K562 (cell line): Measurements from ENCODE around the gene TM9SF3. TPM values are rescaled to one million over a fixed set of nuclear protein-coding genes. Genes with fewer than 3 reads are reported as not detected.

ENCODE experiments used
- ATAC-seq: fragments of 200-7000 bp; cut with Tn5 transposase; 3 replicates; pipeline ENCODE4 v1.9.1; 2020; ENCODE audit warnings: moderate library complexity
- BruUV-seq: library from RNA; stranded (reverse); fragments of 400-500 nt; replicated peaks from 2 replicates; lab custom pipeline; 2021; lab: Mats Ljungman, UMichigan
- CTCF ChIA-PET: fragments of 300-600 bp; formaldehyde crosslinking; extraction: SDS; loops from one replicate; lab custom pipeline; 2021; ENCODE audit warnings: low intra/inter-chr PET ratio; lab: Yijun Ruan, JAX
- POLR2A ChIA-PET: fragments of 300-600, 350-650 bp; sonication (Branson Sonifier 250); formaldehyde crosslinking; extraction: SDS; loops from one replicate; lab custom pipeline; 2021; ENCODE audit warnings: antibody characterized with exemption, inconsistent platforms; lab: Yijun Ruan, JAX
- DNase-seq, 4 experiments: peaks; one replicate each; pipeline versions ENCODE4 v3.0.0 to v3.0.0-alpha.2; 2011 to 2018; ENCODE audit warnings: low spot score in 3 of 4, mixed read lengths in 3 of 4; ENCODE audit errors: extremely low read depth in 1 of 4
- FAIRE-seq: peaks from 2 replicates; lab custom pipeline; 2011; peaks lifted over from hg19 to GRCh38; lab: Jason Lieb, UNC
- H2AFZ ChIP-seq: 2 replicates; pipeline ENCODE4 v1.6.0; 2011; ENCODE audit warnings: low read depth, low read length, control low read depth, inconsistent platforms
- H3K27ac ChIP-seq: fragments of 200-600 bp; 3 replicates; pipeline ENCODE4 v1.8.0; 2011; ENCODE audit warnings: low read depth, mild to moderate bottlenecking, control low read depth, inconsistent platforms, low read length, moderate library complexity, mixed read lengths; ENCODE audit errors: extremely low read depth
- H3K27me3 ChIP-seq, 2 experiments: fragments of 300-600 bp in 1 of 2; 2 replicates in 1 of 2; 3 replicates in 1 of 2; pipeline versions ENCODE4 v1.6.0 to v1.8.0; 2011; ENCODE audit warnings: inconsistent platforms in 2 of 2, low read length in 2 of 2, mild to moderate bottlenecking in 1 of 2, mixed read lengths in 1 of 2, moderate library complexity in 1 of 2; ENCODE audit not compliant: control insufficient read depth in 2 of 2, insufficient read depth in 2 of 2
- H3K36me3 ChIP-seq: fragments of 300-600 bp; 3 replicates; pipeline ENCODE4 v1.8.0; 2011; ENCODE audit warnings: mild to moderate bottlenecking, low read length, inconsistent platforms; ENCODE audit not compliant: control insufficient read depth, insufficient read depth
- H3K4me1 ChIP-seq, 2 experiments: fragments of 200-600 bp in 1 of 2; replicated peaks in 1 of 2; 2 replicates in 1 of 2; 3 replicates in 1 of 2; pipeline versions ENCODE4 v1.5.1 to v1.8.0; 2011; ENCODE audit warnings: inconsistent platforms in 2 of 2, low read length in 2 of 2, mild to moderate bottlenecking in 1 of 2, mixed read lengths in 1 of 2, moderate library complexity in 1 of 2; ENCODE audit not compliant: control insufficient read depth in 2 of 2, insufficient read depth in 2 of 2
- H3K4me2 ChIP-seq: 2 replicates; pipeline ENCODE4 v1.6.1; 2011; ENCODE audit warnings: low read length, control low read depth, inconsistent platforms, mixed read lengths; ENCODE audit not compliant: insufficient read depth
- H3K4me3 ChIP-seq: fragments of 200-600 bp; sonication (generic), shearing (Covaris generic); 2 replicates; pipeline ENCODE4 v1.5.1; 2016; ENCODE audit warnings: control low read depth, inconsistent platforms
- H3K79me2 ChIP-seq: fragments of 200-600 bp; 3 replicates; pipeline ENCODE4 v1.8.0; 2011; ENCODE audit warnings: low read length, inconsistent platforms; ENCODE audit not compliant: control insufficient read depth, insufficient read depth
- H3K9ac ChIP-seq, 2 experiments: 2 replicates each; pipeline versions ENCODE4 v1.6.0 to v1.6.1; 2011; ENCODE audit warnings: low read depth in 2 of 2, low read length in 2 of 2, control low read depth in 1 of 2, inconsistent platforms in 1 of 2, mild to moderate bottlenecking in 1 of 2, mixed read lengths in 1 of 2; ENCODE audit not compliant: insufficient read depth in 1 of 2
- H3K9me1 ChIP-seq: one replicate; pipeline ENCODE4 v1.6.0; 2011; ENCODE audit warnings: inconsistent platforms, mild to moderate bottlenecking, low read length, moderate library complexity; ENCODE audit not compliant: control insufficient read depth, insufficient read depth
- H3K9me3 ChIP-seq: replicated peaks from 2 replicates; pipeline ENCODE4 v1.5.1; 2011; ENCODE audit warnings: low read depth, low read length, inconsistent platforms; ENCODE audit not compliant: control insufficient read depth, insufficient read depth
- H4K20me1 ChIP-seq: replicated peaks from 2 replicates; pipeline ENCODE4 v1.6.1; 2011; ENCODE audit warnings: low read length, inconsistent platforms, mixed read lengths; ENCODE audit not compliant: control insufficient read depth, insufficient read depth
- BDP1 ChIP-seq: IDR thresholded peaks from 3 replicates; pipeline ENCODE4 v1.6.1; 2011; ENCODE audit not compliant: insufficient read length, insufficient read depth
- CBX1 ChIP-seq: sonication (generic); IDR thresholded peaks from 2 replicates; pipeline ENCODE4 v1.6.1; 2016; ENCODE audit warnings: antibody characterized with exemption, low read depth, mild to moderate bottlenecking
- CCNT2 ChIP-seq: IDR thresholded peaks from 2 replicates; pipeline ENCODE4 v1.6.1; 2011; ENCODE audit warnings: borderline replicate concordance, low read depth, mild to moderate bottlenecking, moderate library complexity, mixed read lengths, low read length; ENCODE audit not compliant: insufficient read length; ENCODE audit errors: extremely low read depth
- CREM ChIP-seq: IDR thresholded peaks from 2 replicates; pipeline ENCODE4 v1.6.1; 2014; ENCODE audit warnings: antibody characterized with exemption, low read depth
- DNMT1 ChIP-seq: fragments of 450-650 bp; IDR thresholded peaks from 2 replicates; pipeline ENCODE4 v1.6.1; 2016; ENCODE audit warnings: antibody characterized with exemption, mild to moderate bottlenecking
- FOSL1 ChIP-seq: fragments of 200-800 bp; sonication (Bioruptor generic); conservative IDR thresholded peaks from 2 replicates; pipeline ENCODE4 v1.6.1; 2016; ENCODE audit warnings: missing genetic modification characterization, missing compliant biosample characterization
- FOXA3 ChIP-seq, 2 experiments: fragments of 450-650 bp in 1 of 2; sonication (generic) in 1 of 2; formaldehyde crosslinking; IDR thresholded peaks in 1 of 2; conservative IDR thresholded peaks in 1 of 2; 2 replicates each; pipeline versions ENCODE4 v1.4.0 to v1.8.0; 2020 to 2022; ENCODE audit warnings: mild to moderate bottlenecking in 2 of 2, missing genetic modification reagents in 1 of 2
- GABPB1 ChIP-seq: sonication (generic); formaldehyde crosslinking; IDR thresholded peaks from 2 replicates; pipeline ENCODE4 v1.8.0; 2022; ENCODE audit warnings: mild to moderate bottlenecking, missing genetic modification reagents
- HNRNPL ChIP-seq: fragments of 200-400 bp; formaldehyde crosslinking; IDR thresholded peaks from 2 replicates; pipeline ENCODE4 v1.6.1; 2017; ENCODE audit warnings: low read depth, mild to moderate bottlenecking, low read length
- KAT2B ChIP-seq: IDR thresholded peaks from one replicate; pipeline ENCODE4 v1.6.1; 2012; ENCODE audit warnings: low read depth, mild to moderate bottlenecking, control low read depth, inconsistent platforms, low read length, moderate library complexity
- KLF16 ChIP-seq: IDR thresholded peaks from 2 replicates; pipeline ENCODE4 v1.6.1; 2016; ENCODE audit warnings: antibody characterized with exemption
- MCM7 ChIP-seq, 2 experiments: fragments of 450-650 bp; IDR thresholded peaks; 2 replicates each; pipeline ENCODE4 v1.6.1; 2016 to 2018
- TBL1XR1 ChIP-seq, 2 experiments: IDR thresholded peaks; 2 replicates each; pipeline ENCODE4 v1.6.1; 2012; ENCODE audit warnings: improper control_type of control experiment in 2 of 2, low read length in 2 of 2, mild to moderate bottlenecking in 1 of 2
- TCF7L2 ChIP-seq: fragments of 150-350 bp; IDR thresholded peaks from 2 replicates; pipeline ENCODE4 v1.6.1; 2016; ENCODE audit warnings: low read depth, mild to moderate bottlenecking, low read length, moderate library complexity
- ZNF57 ChIP-seq: fragments of 450-650 bp; formaldehyde crosslinking; IDR thresholded peaks from 2 replicates; pipeline ENCODE4 v1.4.0; 2020; ENCODE audit warnings: mild to moderate bottlenecking, moderate library complexity
- ZNF696 ChIP-seq: fragments of 250-450 bp; sonication (Bioruptor Pico); conservative IDR thresholded peaks from 2 replicates; pipeline ENCODE4 v1.4.0; 2020; ENCODE audit warnings: mild to moderate bottlenecking, moderate library complexity
- WGBS: fragments of 100-300 bp; shearing (Covaris generic); methylation state at CpG from one replicate; pipeline ENCODE4 v1.1.6; 2016; ENCODE audit warnings: low coverage, mixed read lengths; ENCODE audit not compliant: insufficient coverage; ENCODE audit errors: missing lambda C conversion rate; 5-methylcytosine and 5-hydroxymethylcytosine counted together
- in situ Hi-C: fragments of 300-500 bp; cut with MboI; formaldehyde crosslinking; loops from 4 replicates; pipeline ENCODE4 v1.15.0; 2018; ENCODE audit warnings: inconsistent platforms, mixed read lengths
- intact Hi-C: fragments of 100-400 bp; cut with micrococcal nuclease; formaldehyde crosslinking; loops from 2 replicates; pipeline ENCODE4 v1.14.2; 2022
- polyA plus RNA-seq, 8 experiments: library from polyadenylated mRNA; depleted of rRNA in 4 of 8; stranded (reverse) in 5 of 8; unstranded in 3 of 8; fragments of >200 nt; fragmentation: Nextera tagmentation in 2 of 8; fragmentation: Illumina TruSeq in 1 of 8; extraction: Ambion mirVana in 2 of 8; extraction: Trizol in 1 of 8; gene quantifications; 2 replicates each; pipeline versions ENCODE4 v1.2.1 to v1.2.3, GENCODE V29; 2011 to 2014; ENCODE audit warnings: inconsistent platforms in 1 of 8, missing spikeins in 1 of 8
- total RNA-seq, 7 experiments: library from RNA; depleted of rRNA in 6 of 7; stranded (reverse); fragments of >200 nt in 6 of 7; fragmentation: Illumina TruSeq in 2 of 7; extraction: Trizol in 2 of 7; gene quantifications; 2 replicates each; pipeline versions ENCODE4 v1.2.1 to v1.2.3, GENCODE V29; 2011 to 2021; ENCODE audit warnings: low replicate concordance in 1 of 7
- TF ChIP-seq, protein P1 (sequence below): fragments of 450-650 bp; IDR thresholded peaks from 2 replicates; pipeline ENCODE4 v1.6.1; 2016; ENCODE audit warnings: antibody characterized with exemption
- TF ChIP-seq, protein P2 (sequence below): fragments of 450-650 bp; formaldehyde crosslinking; IDR thresholded peaks from 2 replicates; pipeline ENCODE4 v1.4.0; 2020; ENCODE audit warnings: mild to moderate bottlenecking, moderate library complexity

Gene TM9SF3
- total and polyA plus RNA-seq, 9 of the 15 experiments (the other 6 are each of a cell fraction or from before 2014, with no cell fraction given) = 16.1 to 63.1 (median 34.9) TPM

DNA sequence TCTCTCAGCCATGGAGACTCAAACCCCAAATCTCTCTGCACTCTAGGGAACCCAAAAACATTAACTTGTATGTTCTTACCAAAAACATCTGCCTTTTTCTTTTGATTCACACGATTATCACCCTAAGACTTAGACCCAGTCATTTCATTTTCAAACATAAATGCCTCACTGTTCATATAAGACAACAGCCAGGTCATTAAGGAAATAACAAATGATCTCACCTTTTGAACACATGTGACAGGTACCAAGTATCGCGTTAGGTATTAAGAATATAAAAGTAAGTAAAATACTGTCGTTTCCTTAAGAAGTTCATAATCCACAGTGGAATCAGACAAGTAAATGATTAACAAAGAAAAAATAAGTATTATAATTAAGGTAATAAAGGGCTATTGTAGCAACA is 8.8 kb downstream of the TM9SF3 start:
- Histone ChIP-seq H3K9me1 (no peaks in the 10 kb centered on the region), H3K9me3 (no peaks in the 10 kb centered on the region), H4K20me1 (0 out of 2 replicates have a peak, but pooled peaks cover 7% of the 10 kb centered on the region), H3K4me2 (no peak overlapping the region), H3K27ac (no peak overlapping the region), H3K79me2 (peaks cover 97% of the 10 kb centered on the region), H3K9ac (no peak overlapping the region), H3K4me1 (peaks cover 0 to 4% of the 10 kb centered on the region in 2 experiments; a peak in 3 of 5 replicates), H3K4me3 (no peak overlapping the region), H3K36me3 (peaks cover 32% of the 10 kb centered on the region), H2AFZ (no peak overlapping the region), H3K27me3 (no peaks in the 10 kb centered on the region)
- ChIA-PET POLR2A (no interaction called here), CTCF (no interaction called here)
- no peak for DNase-seq
- no peak for FAIRE-seq
- no peak for ATAC-seq
- WGBS = 69% methylated on average over 4 of the region's 4 CpGs
- BruUV-seq = no TSS peak
- TF ChIP-seq FOXA3 (CRISPR knock-in tag; conservative IDR thresholded peaks at IDR 0.05 in 1 of 2, IDR thresholded peaks at IDR 0.05 in 1 of 2) = no peak
- TF ChIP-seq KAT2B = no peak
- TF ChIP-seq CREM = no peak
- TF ChIP-seq, protein P1, sequence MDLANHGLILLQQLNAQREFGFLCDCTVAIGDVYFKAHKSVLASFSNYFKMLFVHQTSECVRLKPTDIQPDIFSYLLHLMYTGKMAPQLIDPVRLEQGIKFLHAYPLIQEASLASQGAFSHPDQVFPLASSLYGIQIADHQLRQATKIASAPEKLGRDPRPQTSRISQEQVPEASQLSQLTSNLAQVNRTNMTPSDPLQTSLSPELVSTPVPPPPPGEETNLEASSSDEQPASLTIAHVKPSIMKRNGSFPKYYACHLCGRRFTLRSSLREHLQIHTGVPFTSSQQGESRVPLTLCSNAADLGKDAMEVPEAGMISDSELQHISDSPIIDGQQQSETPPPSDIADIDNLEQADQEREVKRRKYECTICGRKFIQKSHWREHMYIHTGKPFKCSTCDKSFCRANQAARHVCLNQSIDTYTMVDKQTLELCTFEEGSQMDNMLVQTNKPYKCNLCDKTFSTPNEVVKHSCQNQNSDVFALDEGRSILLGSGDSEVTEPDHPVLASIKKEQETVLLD = no peak
- TF ChIP-seq BDP1 = no peak
- no peak for TF ChIP-seq ZNF57 (CRISPR knock-in tag)
- no peak for TF ChIP-seq CBX1
- no peak for TF ChIP-seq HNRNPL
- no peak for TF ChIP-seq KLF16
- no peak for TF ChIP-seq DNMT1
- TF ChIP-seq, protein P2, sequence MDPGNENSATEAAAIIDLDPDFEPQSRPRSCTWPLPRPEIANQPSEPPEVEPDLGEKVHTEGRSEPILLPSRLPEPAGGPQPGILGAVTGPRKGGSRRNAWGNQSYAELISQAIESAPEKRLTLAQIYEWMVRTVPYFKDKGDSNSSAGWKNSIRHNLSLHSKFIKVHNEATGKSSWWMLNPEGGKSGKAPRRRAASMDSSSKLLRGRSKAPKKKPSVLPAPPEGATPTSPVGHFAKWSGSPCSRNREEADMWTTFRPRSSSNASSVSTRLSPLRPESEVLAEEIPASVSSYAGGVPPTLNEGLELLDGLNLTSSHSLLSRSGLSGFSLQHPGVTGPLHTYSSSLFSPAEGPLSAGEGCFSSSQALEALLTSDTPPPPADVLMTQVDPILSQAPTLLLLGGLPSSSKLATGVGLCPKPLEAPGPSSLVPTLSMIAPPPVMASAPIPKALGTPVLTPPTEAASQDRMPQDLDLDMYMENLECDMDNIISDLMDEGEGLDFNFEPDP (CRISPR knock-in tag) = no peak
- no peak for TF ChIP-seq MCM7 (IDR thresholded peaks at IDR 0.05)
- TF ChIP-seq CCNT2 = no peak
- no peak for TF ChIP-seq FOSL1 (tag)
- TF ChIP-seq GABPB1 (CRISPR knock-in tag) = no peak
- TF ChIP-seq TBL1XR1 (IDR thresholded peaks at IDR 0.05; ENCODE audit: low read length in 2 of 2) = no peak
- TF ChIP-seq ZNF696 = no peak
- no peak for TF ChIP-seq TCF7L2
- in situ Hi-C loops (no loop called here), intact Hi-C loops (no loop called here)
